NCI-H345 (cell line): ENCODE data around the gene COL15A1.

Experiments
- DNase-seq: peaks from one replicate; lab custom pipeline; 2025; lab: John Stamatoyannopoulos, UW

COL15A1 gene

DNA sequence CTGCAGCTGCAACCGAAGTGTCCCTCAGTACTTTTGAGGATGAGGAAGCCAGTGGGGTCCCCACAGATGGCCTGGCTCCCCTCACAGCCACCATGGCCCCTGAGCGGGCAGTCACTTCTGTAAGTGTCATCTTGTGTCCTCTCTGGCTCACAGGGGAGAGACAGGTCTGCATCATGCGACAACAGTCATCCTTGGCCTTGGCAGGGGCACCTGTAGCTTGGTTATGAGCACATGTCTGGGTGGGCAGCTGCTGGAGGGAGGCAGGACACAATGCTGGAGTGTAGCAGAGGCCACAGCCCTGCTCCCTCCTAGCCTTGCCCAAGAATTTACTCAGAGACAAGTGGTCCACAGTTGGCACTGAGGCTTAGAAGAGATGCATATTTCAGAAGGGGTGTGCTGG, 71.7 kb downstream of the COL15A1 start:
- DNase-seq = no peak

GRCh38 chr9:99015890-99016289, 72.2 kb downstream of the COL15A1 start:
- DNase-seq = no peak

- DNase-seq = no peak
These were observed 73.1 kb downstream of the COL15A1 start for GRCh38 chr9:99016681-99017387.

DNA sequence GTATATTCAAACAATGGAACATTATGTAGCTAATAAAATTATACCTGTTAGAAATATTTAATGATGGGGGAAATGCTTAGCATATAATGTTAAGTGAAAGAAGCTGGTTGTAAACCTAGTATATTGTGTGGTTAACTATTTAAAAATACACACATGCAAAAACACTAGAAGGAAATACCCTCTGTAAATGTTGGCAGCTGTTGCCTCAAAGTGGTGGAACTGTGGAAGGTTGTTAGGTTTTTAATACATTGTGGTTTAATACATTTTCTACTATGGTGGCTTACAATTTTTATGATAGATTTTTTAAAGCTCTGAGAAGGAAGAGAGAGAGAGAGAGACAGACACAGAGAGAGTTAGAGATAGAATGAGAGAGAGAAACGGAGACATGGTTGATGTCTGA, 74.9 kb downstream of the COL15A1 start:
- DNase-seq = no peak

DNA sequence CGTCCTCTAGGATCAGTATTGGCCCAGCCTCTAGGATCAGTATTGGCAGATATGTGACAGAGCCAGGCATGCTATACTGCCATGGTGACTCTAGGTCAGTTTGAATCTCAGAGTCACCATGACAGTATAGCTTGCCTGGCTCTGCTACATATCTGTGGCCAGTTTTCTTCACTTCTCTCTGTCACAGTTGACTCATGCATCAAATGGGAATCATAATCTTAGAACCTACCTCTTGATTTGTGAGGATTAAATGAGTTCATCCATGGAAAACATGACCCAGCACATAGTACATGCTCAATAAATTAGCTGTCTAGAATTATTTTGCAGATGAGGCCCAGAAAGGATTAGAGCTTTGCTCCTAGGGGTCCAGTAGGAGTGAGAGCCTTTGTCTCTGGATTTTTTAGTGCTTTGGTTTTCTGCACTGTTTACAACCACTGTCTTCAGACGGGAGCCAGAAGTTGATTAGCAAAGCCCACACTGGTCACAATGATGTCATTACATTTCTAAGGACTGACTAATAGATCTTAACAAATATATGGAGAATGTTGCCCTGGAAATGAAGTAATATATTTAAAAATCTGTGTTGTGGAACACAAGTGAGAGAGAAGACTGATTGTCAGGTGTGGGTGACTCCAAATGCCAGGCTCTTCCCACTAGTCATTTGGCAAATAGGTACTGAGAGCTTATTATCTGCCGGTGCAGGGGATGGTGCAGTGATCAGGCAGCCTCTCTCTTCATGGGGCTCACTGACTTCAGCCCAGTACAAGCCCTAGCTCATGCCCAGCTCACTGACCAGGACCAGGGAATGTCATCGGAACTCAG, 76.0 kb downstream of the COL15A1 start:
- DNase-seq = no peak

- DNase-seq = no peak
These were observed 77.2 kb downstream of the COL15A1 start for GRCh38 chr9:99020786-99021436.

- no peak for DNase-seq
These were observed 77.8 kb downstream of the COL15A1 start for GRCh38 chr9:99021512-99021911.

DNA sequence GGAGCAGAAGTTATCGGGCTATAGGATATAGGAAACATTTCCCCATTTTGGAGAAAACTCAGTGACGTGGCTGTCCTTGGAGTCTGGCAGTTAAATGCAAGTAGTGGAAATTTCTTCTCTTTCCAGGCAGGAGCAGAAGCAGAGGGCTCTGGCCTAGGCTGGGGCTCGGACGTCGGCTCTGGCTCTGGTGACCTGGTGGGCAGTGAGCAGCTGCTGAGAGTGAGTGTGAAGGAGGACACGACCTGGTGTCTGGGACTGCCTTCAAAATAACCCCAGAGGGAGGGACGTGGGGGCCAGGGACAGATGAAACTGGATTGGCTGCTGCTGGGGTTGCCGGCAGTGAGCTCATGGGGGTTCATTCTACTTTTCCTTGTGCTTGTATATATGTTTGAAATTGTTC, 79.5 kb downstream of the COL15A1 start:
- no peak for DNase-seq

DNA sequence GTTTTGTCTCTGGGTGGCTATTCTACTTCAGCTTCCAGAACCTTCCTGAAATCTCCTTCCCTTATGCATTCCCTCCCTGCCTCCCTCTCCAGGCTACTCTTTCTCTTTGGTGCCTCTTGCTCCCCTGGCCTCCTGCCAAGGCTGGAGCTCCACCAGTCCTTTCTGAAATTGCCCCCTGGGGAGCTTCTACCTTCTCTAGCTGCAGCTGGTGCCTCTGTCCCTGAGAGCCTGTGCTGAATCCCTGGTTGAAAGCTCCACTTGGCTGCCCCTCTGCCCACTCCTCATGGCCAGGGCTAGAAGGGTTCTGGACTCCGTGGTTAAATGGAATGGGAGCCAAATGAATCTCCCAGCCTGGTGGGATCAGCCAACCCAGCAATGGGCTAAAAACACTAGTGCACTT, 80.1 kb downstream of the COL15A1 start:
- DNase-seq = peak; percentile 94

GRCh38 chr9:99024959-99025358, 81.3 kb downstream of the COL15A1 start:
- DNase-seq = no peak

GRCh38 chr9:99025616-99026270, 82.0 kb downstream of the COL15A1 start:
- DNase-seq = no peak

GRCh38 chr9:99026271-99026955, 82.7 kb downstream of the COL15A1 start:
- no peak for DNase-seq

DNA sequence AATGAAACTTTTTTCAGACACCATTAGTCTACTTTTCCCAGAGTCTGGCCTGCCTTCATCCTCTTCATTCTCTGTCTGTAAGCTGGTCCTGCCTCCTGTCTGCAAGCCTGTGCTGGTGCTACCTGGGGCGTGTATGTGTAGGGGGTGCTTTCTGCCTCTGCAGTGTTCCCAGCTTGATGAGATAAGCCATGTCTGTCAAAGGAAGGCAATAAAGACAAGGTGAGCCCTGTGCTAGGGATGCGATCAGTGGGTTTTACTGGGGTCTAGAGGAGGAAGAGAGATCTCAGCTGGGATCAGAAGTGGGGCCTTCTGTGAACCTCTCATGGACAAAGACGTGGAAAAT, 83.2 kb downstream of the COL15A1 start:
- DNase-seq = no peak

- no peak for DNase-seq
These were observed 83.7 kb downstream of the COL15A1 start for GRCh38 chr9:99027443-99027842.

DNA sequence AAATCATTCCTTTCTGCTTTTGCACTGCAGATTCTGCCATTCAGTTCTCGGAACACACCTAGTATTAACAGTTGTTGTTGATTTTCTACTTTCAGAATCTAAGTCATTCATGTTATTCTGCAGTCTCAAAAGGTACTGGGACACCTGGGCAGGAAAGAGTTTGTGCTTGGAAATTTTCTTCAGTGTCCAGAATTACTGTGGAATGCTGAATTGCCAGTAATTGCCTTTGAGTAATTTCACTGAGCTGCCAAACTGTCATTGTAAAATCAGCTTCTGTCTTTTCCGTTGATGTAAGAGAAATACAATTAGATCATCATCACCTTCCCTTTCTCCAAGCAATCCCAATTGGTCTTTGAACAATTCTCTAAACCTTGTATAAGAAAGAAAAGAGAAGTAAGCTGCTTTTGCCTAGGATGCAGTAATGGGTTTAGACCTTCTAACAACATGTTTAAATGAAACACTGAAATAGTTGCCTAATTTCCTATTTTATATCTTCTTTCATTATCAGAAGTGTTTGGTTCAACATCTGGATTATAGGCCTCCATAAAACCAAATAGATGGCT, 85.5 kb downstream of the COL15A1 start:
- DNase-seq = no peak

DNA sequence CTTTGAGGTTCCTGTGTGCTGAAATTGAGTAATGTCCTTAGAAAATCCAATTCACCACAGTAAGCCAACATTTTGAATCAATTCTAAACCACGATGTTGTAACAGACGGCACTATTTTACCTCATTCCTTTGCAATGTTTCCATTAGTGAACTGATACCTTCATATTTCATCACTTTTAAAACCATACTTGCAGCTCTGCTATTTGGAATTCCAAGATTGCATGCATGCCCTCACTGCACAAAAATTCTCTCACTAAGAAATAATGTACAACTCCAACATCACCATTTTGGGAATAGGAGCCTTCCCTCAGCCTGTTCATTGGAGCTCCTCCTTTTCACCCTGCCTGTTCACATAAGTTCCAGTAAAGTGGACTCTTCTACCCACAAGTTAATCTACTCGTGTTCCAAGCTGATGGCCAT, 86.4 kb downstream of the COL15A1 start:
- DNase-seq = no peak

GRCh38 chr9:99030610-99031109, 87.0 kb downstream of the COL15A1 start:
- no peak for DNase-seq

DNA sequence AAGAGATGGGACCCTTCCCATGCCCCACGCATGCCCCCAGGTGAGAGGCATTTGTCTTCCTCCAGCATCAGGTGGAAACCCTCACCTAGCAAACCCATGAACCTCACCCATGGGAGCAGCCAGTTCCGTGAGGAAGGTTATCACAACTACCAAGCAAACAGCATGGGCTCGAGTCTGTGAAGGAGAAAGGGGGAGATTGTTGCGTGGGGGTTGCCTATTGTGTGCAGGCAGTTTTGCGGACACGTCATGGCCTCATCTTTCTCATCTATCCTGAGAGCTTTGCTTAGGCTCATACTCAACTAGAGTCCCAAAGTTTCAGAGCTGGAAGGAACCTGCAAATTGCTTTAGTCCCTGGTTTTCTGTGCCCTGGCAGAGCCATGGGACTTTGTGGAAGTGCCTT, 87.6 kb downstream of the COL15A1 start:
- no peak for DNase-seq

GRCh38 chr9:99031994-99032393, 88.3 kb downstream of the COL15A1 start:
- DNase-seq = no peak

- no peak for DNase-seq
These were observed 90.4 kb downstream of the COL15A1 start for GRCh38 chr9:99034149-99034548.

GRCh38 chr9:99035313-99035712, 91.6 kb downstream of the COL15A1 start:
- DNase-seq = no peak
